Measurements from ENCODE around the gene EGFL6.

DNA sequence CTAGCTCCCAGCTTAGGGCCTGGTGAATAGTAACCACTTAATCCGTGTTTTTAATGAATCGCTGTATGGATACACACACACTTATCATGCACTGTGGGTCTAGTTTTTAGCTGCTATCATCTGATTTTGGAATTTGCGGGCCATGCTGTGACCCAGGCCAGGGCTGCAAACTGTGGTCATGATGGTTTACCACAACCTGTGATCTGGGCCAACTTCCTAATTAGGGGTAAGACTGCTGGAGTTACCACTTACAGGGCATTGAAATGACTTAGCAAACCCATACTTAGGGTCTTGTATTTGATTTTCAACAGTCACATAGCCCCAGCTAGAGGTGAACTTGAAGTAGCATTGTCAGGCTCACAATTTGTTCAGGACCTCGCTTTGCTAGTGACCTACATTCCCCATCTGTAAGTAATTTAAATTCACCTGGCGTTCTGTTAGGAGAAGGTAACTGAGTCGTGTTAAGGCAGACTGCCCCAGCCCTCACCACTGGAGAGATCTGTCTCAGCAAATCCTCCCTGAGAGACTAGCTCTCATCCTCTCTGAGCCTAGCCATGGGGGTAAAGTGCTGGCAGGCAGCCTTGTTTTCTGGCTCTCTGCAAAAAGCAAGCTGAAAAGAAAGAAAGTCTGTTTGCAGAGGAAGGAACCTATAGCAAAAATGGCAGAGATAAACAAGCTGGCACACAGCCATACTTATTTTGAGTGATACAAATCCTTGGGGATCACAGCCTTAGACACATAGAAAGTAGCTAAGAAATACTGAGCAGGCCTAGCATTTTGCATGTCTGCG is 33.8 kb upstream of the EGFL6 start:
- TF ChIP-seq, protein P1, sequence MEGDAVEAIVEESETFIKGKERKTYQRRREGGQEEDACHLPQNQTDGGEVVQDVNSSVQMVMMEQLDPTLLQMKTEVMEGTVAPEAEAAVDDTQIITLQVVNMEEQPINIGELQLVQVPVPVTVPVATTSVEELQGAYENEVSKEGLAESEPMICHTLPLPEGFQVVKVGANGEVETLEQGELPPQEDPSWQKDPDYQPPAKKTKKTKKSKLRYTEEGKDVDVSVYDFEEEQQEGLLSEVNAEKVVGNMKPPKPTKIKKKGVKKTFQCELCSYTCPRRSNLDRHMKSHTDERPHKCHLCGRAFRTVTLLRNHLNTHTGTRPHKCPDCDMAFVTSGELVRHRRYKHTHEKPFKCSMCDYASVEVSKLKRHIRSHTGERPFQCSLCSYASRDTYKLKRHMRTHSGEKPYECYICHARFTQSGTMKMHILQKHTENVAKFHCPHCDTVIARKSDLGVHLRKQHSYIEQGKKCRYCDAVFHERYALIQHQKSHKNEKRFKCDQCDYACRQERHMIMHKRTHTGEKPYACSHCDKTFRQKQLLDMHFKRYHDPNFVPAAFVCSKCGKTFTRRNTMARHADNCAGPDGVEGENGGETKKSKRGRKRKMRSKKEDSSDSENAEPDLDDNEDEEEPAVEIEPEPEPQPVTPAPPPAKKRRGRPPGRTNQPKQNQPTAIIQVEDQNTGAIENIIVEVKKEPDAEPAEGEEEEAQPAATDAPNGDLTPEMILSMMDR (IDR thresholded peaks at IDR 0.05; ENCODE audit: low read depth, low read length, poor library complexity, severe bottlenecking): no peak
- no peak for TF ChIP-seq EZH2phosphoT487 (IDR thresholded peaks at IDR 0.05; ENCODE audit: borderline replicate concordance, low read length)

All from DOHH2 (cell line).